Measurements from ENCODE around the gene CRACDL. TPM values are rescaled to one million over a fixed set of nuclear protein-coding genes. Genes with fewer than 3 reads are reported as not detected.

CRACDL gene
- total and polyA plus RNA-seq, 2 donors (not counting 3 experiments of a cell fraction or from before 2014, with no cell fraction given): 0.92 to 6.3 TPM

DNA sequence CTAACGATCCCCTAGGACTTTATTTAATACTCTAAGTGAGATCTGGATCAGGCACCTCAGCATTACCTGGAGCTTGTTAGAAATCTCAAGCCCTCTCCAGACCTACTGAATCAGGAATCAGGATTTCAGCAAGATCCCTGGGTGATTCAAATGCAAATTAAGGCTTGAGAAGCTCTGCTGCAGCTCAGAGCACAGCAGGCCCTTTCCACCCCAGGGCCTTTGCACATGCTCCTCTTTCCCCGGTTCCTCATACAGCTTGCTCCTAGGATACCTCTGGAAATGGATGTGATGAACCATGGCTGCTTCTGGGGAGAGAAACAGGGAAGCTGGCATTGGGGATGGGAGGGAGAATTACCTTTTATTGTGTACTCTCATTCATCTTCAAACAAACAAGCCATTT is 164.8 kb downstream of the CRACDL start:
- Histone ChIP-seq H3K36me3 (ENCODE audit: control insufficient read depth in 2 of 2, extremely low read depth in 1 of 2, insufficient read depth in 2 of 2, low read length in 2 of 2) (no peaks in the 10 kb centered on the region), H3K4me3 (replicated peaks in 1 of 3; ENCODE audit: insufficient read depth in 1 of 3, low read depth in 1 of 3, low read length in 3 of 3) (no peak overlapping the region), H3K79me2 (ENCODE audit: control insufficient read depth, insufficient read depth, low read length) (no peaks in the 10 kb centered on the region), H3K4me1 (ENCODE audit: control insufficient read depth, extremely low read depth, insufficient read depth, low read length) (peaks cover 17% of the 10 kb centered on the region), H2AFZ (ENCODE audit: low read depth, low read length) (no peak overlapping the region), H3K9me1 (replicated peaks; ENCODE audit: control insufficient read depth, extremely low read depth, insufficient read depth, low read length) (no peaks in the 10 kb centered on the region), H3K9me3 (replicated peaks; ENCODE audit: control insufficient read depth, insufficient read depth, low read length) (no peaks in the 10 kb centered on the region), H3K27me3 (ENCODE audit: control insufficient read depth in 2 of 2, insufficient read depth in 2 of 2, low read length in 2 of 2) (no peaks in the 10 kb centered on the region), H3K4me2 (ENCODE audit: insufficient read depth, low read length) (no peak overlapping the region), H3K27ac (ENCODE audit: insufficient read depth, low read depth, low read length) (no peak overlapping the region), H4K20me1 (replicated peaks; ENCODE audit: control insufficient read depth, extremely low read depth, insufficient read depth, low read length) (no peaks in the 10 kb centered on the region), H3K9ac (replicated peaks; ENCODE audit: extremely low read depth, insufficient read depth, low read length) (no peak overlapping the region)
- dilution Hi-C loops (cut with MboI; ENCODE audit: extremely low pct_ligation_motif_present, low sequenced_read_pairs) (no loop called here), intact Hi-C loops (cut with micrococcal nuclease) (no loop called here)
- ChIA-PET POLR2A (no interaction called here), CTCF (interaction anchor here (1.0 kb wide), 1 partner anchor 13 kb away, joined by 8 read pairs; no protein-coding TSS in a partner anchor)
- BruUV-seq (replicated peaks): no TSS peak
- no peak for TF ChIP-seq POLR2A (IDR thresholded peaks at IDR 0.05; ENCODE audit: low read depth, low read length)
- TF ChIP-seq MYC (IDR thresholded peaks at IDR 0.05; ENCODE audit: low read depth, low read length): no peak
- no peak for TF ChIP-seq EZH2 (IDR thresholded peaks at IDR 0.05; ENCODE audit: borderline replicate concordance, low read depth, low read length, severe bottlenecking)
- TF ChIP-seq GATA2 (IDR thresholded peaks at IDR 0.05; ENCODE audit: insufficient read depth, insufficient read length, low read depth, low read length): no peak
- no peak for FAIRE-seq
- DNase-seq (ENCODE audit: low read depth, low spot score): no peak

DNA sequence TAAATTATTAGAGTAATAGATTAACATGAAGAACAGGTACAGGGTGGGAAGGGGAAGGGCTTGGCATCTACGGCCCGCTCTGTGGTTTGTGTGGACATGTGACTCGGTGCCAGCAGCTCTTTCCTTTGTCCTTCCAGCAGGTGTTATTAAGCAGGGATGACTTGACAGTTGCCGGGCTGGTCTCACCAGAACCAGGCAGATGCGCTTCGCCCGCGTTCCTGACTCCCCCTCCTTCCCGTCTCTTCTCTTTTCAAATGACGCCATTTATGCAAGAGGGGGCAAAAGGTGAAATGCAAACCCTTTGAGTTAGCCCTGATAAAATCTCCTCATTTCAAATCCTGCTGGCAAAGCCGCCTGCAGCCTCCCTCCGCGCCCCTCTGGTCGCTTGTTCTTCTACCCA is 166.2 kb downstream of the CRACDL start:
- no peaks in the 10 kb centered on the region for H3K27me3 ChIP-seq (ENCODE audit: control insufficient read depth in 2 of 2, insufficient read depth in 2 of 2, low read length in 2 of 2)
- POLR2A ChIA-PET: no interaction called here
- no peaks in the 10 kb centered on the region for H3K9me1 ChIP-seq (replicated peaks; ENCODE audit: control insufficient read depth, extremely low read depth, insufficient read depth, low read length)
- no peak for DNase-seq (ENCODE audit: low read depth, low spot score)
- H3K9me3 ChIP-seq (replicated peaks; ENCODE audit: control insufficient read depth, insufficient read depth, low read length): no peaks in the 10 kb centered on the region
- H3K27ac ChIP-seq (ENCODE audit: insufficient read depth, low read depth, low read length): no peak overlapping the region
- TF ChIP-seq, protein P1, sequence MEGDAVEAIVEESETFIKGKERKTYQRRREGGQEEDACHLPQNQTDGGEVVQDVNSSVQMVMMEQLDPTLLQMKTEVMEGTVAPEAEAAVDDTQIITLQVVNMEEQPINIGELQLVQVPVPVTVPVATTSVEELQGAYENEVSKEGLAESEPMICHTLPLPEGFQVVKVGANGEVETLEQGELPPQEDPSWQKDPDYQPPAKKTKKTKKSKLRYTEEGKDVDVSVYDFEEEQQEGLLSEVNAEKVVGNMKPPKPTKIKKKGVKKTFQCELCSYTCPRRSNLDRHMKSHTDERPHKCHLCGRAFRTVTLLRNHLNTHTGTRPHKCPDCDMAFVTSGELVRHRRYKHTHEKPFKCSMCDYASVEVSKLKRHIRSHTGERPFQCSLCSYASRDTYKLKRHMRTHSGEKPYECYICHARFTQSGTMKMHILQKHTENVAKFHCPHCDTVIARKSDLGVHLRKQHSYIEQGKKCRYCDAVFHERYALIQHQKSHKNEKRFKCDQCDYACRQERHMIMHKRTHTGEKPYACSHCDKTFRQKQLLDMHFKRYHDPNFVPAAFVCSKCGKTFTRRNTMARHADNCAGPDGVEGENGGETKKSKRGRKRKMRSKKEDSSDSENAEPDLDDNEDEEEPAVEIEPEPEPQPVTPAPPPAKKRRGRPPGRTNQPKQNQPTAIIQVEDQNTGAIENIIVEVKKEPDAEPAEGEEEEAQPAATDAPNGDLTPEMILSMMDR (IDR thresholded peaks at IDR 0.05; ENCODE audit: extremely low read depth in 1 of 2, insufficient read depth in 1 of 2, low read depth in 1 of 2, low read length in 2 of 2): no peak
- TF ChIP-seq, protein P2, sequence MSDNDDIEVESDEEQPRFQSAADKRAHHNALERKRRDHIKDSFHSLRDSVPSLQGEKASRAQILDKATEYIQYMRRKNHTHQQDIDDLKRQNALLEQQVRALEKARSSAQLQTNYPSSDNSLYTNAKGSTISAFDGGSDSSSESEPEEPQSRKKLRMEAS (IDR thresholded peaks at IDR 0.05; ENCODE audit: insufficient read depth, insufficient read length): no peak
- TF ChIP-seq MYC (IDR thresholded peaks at IDR 0.05; ENCODE audit: low read depth, low read length) (no peak), JUN (IDR thresholded peaks at IDR 0.05; ENCODE audit: borderline replicate concordance, insufficient read depth, insufficient read length, low read depth) (no peak), GATA2 (IDR thresholded peaks at IDR 0.05; ENCODE audit: insufficient read depth, insufficient read length, low read depth, low read length) (no peak), FOS (IDR thresholded peaks at IDR 0.05; ENCODE audit: borderline replicate concordance, insufficient read depth, low read length) (no peak), EZH2 (IDR thresholded peaks at IDR 0.05; ENCODE audit: borderline replicate concordance, low read depth, low read length, severe bottlenecking) (no peak), POLR2AphosphoS5 (IDR thresholded peaks at IDR 0.05; ENCODE audit: insufficient read depth, low read depth, low read length) (no peak), POLR2A (IDR thresholded peaks at IDR 0.05; ENCODE audit: low read depth, low read length) (no peak)
- intact Hi-C loops (cut with micrococcal nuclease): no loop called here
- H3K4me1 ChIP-seq (ENCODE audit: control insufficient read depth, extremely low read depth, insufficient read depth, low read length): peaks cover 17% of the 10 kb centered on the region
- no peaks in the 10 kb centered on the region for H4K20me1 ChIP-seq (replicated peaks; ENCODE audit: control insufficient read depth, extremely low read depth, insufficient read depth, low read length)
- CTCF ChIA-PET: interaction anchor here (1.2 kb wide), 1 partner anchor 68 kb away, joined by 3 read pairs; no protein-coding TSS in a partner anchor
- no peak overlapping the region for H3K4me3 ChIP-seq (replicated peaks in 1 of 3; ENCODE audit: insufficient read depth in 1 of 3, low read depth in 1 of 3, low read length in 3 of 3)
- no peak for FAIRE-seq
- no peak overlapping the region for H3K4me2 ChIP-seq (ENCODE audit: insufficient read depth, low read length)
- H3K9ac ChIP-seq (replicated peaks; ENCODE audit: extremely low read depth, insufficient read depth, low read length): no peak overlapping the region
- dilution Hi-C loops (cut with MboI; ENCODE audit: extremely low pct_ligation_motif_present, low sequenced_read_pairs): no loop called here
- H2AFZ ChIP-seq (ENCODE audit: low read depth, low read length): no peak overlapping the region
- no peaks in the 10 kb centered on the region for H3K79me2 ChIP-seq (ENCODE audit: control insufficient read depth, insufficient read depth, low read length)
- BruUV-seq (replicated peaks): no TSS peak
- H3K36me3 ChIP-seq (ENCODE audit: control insufficient read depth in 2 of 2, extremely low read depth in 1 of 2, insufficient read depth in 2 of 2, low read length in 2 of 2): no peaks in the 10 kb centered on the region
